Loucy (cell line): ENCODE data around the gene GNA14.

Experiments used
- H2AFZ ChIP-seq: fragments of 200-600 bp; sonication (generic); 2 replicates; pipeline ENCODE4 v1.6.0; 2016; ENCODE audit warnings: antibody characterized with exemption, mild to moderate bottlenecking, low read length, moderate library complexity
- H3F3A ChIP-seq: fragments of 200-600 bp; 2 replicates; pipeline ENCODE4 v1.6.0; 2016; ENCODE audit warnings: antibody characterized with exemption, low read depth, mild to moderate bottlenecking
- H3K27me3 ChIP-seq: fragments of 200-600 bp; sonication (generic); 2 replicates; pipeline ENCODE4 v1.6.1; 2014; ENCODE audit warnings: low read length, mild to moderate bottlenecking; ENCODE audit not compliant: insufficient read depth, poor library complexity, severe bottlenecking
- H3K36me3 ChIP-seq: fragments of 200-600 bp; sonication (generic); 2 replicates; pipeline ENCODE4 v1.6.1; 2016; ENCODE audit warnings: low read length; ENCODE audit not compliant: insufficient read depth
- H3K4me1 ChIP-seq: fragments of 200-600 bp; sonication (generic); 2 replicates; pipeline ENCODE4 v1.5.1; 2014; ENCODE audit warnings: low read length, mild to moderate bottlenecking; ENCODE audit not compliant: insufficient read depth, poor library complexity, severe bottlenecking
- H3K4me2 ChIP-seq: fragments of 200-600 bp; sonication (generic); 2 replicates; pipeline ENCODE4 v1.6.0; 2014; ENCODE audit warnings: antibody characterized with exemption, low read length, low read depth, mild to moderate bottlenecking; ENCODE audit not compliant: poor library complexity, severe bottlenecking
- H3K4me3 ChIP-seq: fragments of 200-600 bp; sonication (generic); 2 replicates; pipeline ENCODE4 v1.5.1; 2014; ENCODE audit warnings: low read length, mild to moderate bottlenecking, mixed read lengths; ENCODE audit not compliant: poor library complexity, severe bottlenecking
- H3K79me2 ChIP-seq: fragments of 200-600 bp; sonication (generic); 2 replicates; pipeline ENCODE4 v1.6.1; 2014; ENCODE audit warnings: low read length; ENCODE audit not compliant: insufficient read depth
- H3K9ac ChIP-seq: fragments of 200-600 bp; sonication (generic); 2 replicates; pipeline ENCODE4 v1.6.0; 2014; ENCODE audit warnings: mild to moderate bottlenecking, low read depth, low read length, moderate library complexity; ENCODE audit not compliant: poor library complexity, severe bottlenecking
- H3K9me2 ChIP-seq: fragments of 200-600 bp; sonication (generic); replicated peaks from 2 replicates; pipeline ENCODE4 v1.6.1; 2016; ENCODE audit warnings: low read depth, low read length, mixed read lengths
- H3K9me3 ChIP-seq: fragments of 200-600 bp; sonication (generic); 2 replicates; pipeline ENCODE4 v1.6.1; 2014; ENCODE audit warnings: mild to moderate bottlenecking, antibody characterized with exemption, low read length, low read depth; ENCODE audit not compliant: insufficient read depth
- H4K20me1 ChIP-seq: fragments of 200-600 bp; sonication (generic); 2 replicates; pipeline ENCODE4 v1.6.0; 2014; ENCODE audit warnings: antibody characterized with exemption, low read length, mild to moderate bottlenecking; ENCODE audit not compliant: insufficient read depth, poor library complexity, severe bottlenecking
- EZH2phosphoT487 ChIP-seq: fragments of 200-600 bp; IDR thresholded peaks from 2 replicates; pipeline ENCODE4 v1.6.1; 2018; ENCODE audit warnings: antibody characterized with exemption, mild to moderate bottlenecking, moderate library complexity, borderline replicate concordance
- TF ChIP-seq, protein P1 (sequence below): fragments of 200-600 bp; sonication (generic); conservative IDR thresholded peaks from 2 replicates; pipeline ENCODE4 v1.5.1; 2014; ENCODE audit warnings: mild to moderate bottlenecking, antibody characterized with exemption, low read length

Gene GNA14

DNA sequence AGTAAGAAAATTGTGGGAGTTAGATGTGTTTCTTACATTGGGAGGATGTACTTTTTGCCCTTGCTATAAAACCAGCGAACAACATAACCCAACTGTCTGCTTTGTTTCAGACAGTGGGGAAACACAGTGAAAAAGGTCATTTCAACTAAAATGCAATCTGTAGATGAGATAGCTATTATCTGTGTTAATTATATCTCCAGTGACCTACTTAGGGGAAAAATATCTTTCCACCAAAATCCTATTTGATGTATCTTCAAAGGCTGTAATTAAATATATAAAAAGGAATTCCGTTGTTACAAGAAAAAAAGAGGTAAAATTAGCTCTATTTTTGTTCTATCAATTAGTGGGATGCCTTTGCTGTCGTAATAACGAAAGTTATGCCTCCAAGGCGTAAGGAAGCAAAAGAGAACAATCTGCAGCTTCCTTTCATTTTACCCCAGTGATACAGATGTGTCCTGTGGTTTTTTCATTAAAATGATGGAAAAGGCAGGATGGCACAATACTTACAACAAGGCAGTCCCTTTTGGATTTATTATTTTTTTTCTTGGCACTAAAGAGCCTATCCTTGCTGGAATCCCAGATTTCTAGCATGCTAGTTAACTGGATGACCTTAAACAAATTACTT is 100.9 kb downstream of the GNA14 start:
- Histone ChIP-seq H3K9ac (no peak overlapping the region), H3K27me3 (no peaks in the 10 kb centered on the region), H3K9me2 (no peaks in the 10 kb centered on the region), H2AFZ (no peak overlapping the region), H3K4me3 (no peak overlapping the region), H4K20me1 (no peaks in the 10 kb centered on the region), H3K79me2 (no peaks in the 10 kb centered on the region), H3K4me1 (peaks cover 7% of the 10 kb centered on the region), H3K4me2 (no peak overlapping the region), H3K9me3 (peaks cover 5% of the 10 kb centered on the region), H3K36me3 (no peaks in the 10 kb centered on the region), H3F3A (no peaks in the 10 kb centered on the region)
- TF ChIP-seq, protein P1, sequence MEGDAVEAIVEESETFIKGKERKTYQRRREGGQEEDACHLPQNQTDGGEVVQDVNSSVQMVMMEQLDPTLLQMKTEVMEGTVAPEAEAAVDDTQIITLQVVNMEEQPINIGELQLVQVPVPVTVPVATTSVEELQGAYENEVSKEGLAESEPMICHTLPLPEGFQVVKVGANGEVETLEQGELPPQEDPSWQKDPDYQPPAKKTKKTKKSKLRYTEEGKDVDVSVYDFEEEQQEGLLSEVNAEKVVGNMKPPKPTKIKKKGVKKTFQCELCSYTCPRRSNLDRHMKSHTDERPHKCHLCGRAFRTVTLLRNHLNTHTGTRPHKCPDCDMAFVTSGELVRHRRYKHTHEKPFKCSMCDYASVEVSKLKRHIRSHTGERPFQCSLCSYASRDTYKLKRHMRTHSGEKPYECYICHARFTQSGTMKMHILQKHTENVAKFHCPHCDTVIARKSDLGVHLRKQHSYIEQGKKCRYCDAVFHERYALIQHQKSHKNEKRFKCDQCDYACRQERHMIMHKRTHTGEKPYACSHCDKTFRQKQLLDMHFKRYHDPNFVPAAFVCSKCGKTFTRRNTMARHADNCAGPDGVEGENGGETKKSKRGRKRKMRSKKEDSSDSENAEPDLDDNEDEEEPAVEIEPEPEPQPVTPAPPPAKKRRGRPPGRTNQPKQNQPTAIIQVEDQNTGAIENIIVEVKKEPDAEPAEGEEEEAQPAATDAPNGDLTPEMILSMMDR: no peak
- TF ChIP-seq EZH2phosphoT487: no peak

DNA sequence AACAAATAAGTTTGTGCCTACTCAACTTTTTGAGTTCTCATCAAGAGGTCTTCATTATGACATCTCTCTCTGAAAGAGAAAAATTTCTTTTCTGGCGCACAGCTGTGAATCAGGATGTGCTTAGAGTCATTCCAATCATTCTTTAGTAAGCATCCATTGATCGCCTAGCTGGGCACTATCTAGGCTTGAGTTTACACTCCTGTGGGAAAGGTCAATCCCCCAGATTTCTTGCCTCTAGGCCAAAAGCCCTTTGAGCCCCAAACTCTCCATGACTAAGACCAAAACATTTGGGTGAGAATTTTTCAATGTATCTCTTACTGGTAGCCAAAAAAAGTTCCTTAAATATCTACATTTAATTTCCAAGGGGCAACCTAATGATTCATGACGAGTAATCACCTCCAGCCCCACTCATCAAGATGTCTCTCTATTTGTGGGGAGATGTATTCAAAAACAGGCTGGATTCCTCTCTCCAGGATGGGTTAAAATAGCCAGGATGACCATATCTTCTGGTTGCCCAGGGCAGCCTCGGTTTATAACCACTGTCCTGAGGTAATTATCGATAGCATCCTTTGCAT is 101.7 kb downstream of the GNA14 start:
- Histone ChIP-seq H3K4me2 (no peak overlapping the region), H3K9ac (no peak overlapping the region), H3K4me3 (no peak overlapping the region), H3F3A (no peaks in the 10 kb centered on the region), H3K9me3 (peaks cover 13% of the 10 kb centered on the region), H3K79me2 (no peaks in the 10 kb centered on the region), H3K9me2 (no peaks in the 10 kb centered on the region), H4K20me1 (no peaks in the 10 kb centered on the region), H3K36me3 (no peaks in the 10 kb centered on the region), H2AFZ (no peak overlapping the region), H3K4me1 (peaks cover 7% of the 10 kb centered on the region), H3K27me3 (no peaks in the 10 kb centered on the region)
- TF ChIP-seq EZH2phosphoT487: no peak
- TF ChIP-seq, protein P1: no peak

DNA sequence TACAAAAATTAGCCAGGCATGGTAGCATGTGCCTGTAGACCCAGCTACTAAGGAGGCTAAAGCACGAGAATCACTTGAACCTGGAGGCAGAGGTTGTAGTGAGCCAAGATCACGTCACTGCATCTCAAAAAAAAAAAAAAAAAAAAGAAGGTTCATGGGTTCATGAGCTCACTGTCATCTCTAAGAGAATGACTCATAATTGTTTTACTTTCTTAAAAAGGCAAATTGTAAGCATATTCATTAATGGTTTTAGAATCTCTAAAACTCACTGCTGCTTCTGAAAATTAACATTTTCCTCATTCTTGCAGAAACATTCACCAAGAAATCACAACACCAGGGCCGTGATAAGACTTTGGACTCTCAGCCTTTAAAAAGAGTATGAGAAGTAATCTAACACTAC is 103.6 kb downstream of the GNA14 start:
- no peaks in the 10 kb centered on the region for H3K79me2 ChIP-seq
- H3K27me3 ChIP-seq: no peaks in the 10 kb centered on the region
- H3K36me3 ChIP-seq: no peaks in the 10 kb centered on the region
- H3K9me2 ChIP-seq: no peaks in the 10 kb centered on the region
- no peak overlapping the region for H3K9ac ChIP-seq
- no peaks in the 10 kb centered on the region for H4K20me1 ChIP-seq
- no peak overlapping the region for H2AFZ ChIP-seq
- no peak overlapping the region for H3K4me2 ChIP-seq
- H3K9me3 ChIP-seq: peaks cover 19% of the 10 kb centered on the region
- TF ChIP-seq, protein P1: no peak
- TF ChIP-seq EZH2phosphoT487: no peak
- H3F3A ChIP-seq: no peaks in the 10 kb centered on the region
- H3K4me1 ChIP-seq: no peaks in the 10 kb centered on the region
- no peak overlapping the region for H3K4me3 ChIP-seq
